Measurements from ENCODE around the gene UBE2C.
"Not testable (repeated sequence)": the region's sequence is repeated elsewhere in the genome, so short reads cannot be mapped to it uniquely, and the experiment has no call there.

The UBE2C gene

GRCh38 chr20:45798935-45799642 is 13.4 kb upstream of the UBE2C start:
- peak; percentile 73 for DNase-seq

GRCh38 chr20:45801851-45802250 is 10.6 kb upstream of the UBE2C start:
- DNase-seq: no peak

GRCh38 chr20:45810191-45810970 is 2.1 kb upstream of the UBE2C start:
- no peak for DNase-seq

- no peak for DNase-seq
Observed at GRCh38 chr20:45813006-45813340, 529 bp downstream of the UBE2C start.

- no peak for DNase-seq
Observed at GRCh38 chr20:45813489-45813888, 1.0 kb downstream of the UBE2C start.

- no peak for DNase-seq
Observed at GRCh38 chr20:45814314-45814713, 1.9 kb downstream of the UBE2C start.

GRCh38 chr20:45816951-45817350 is 4.5 kb downstream of the UBE2C start:
- DNase-seq: no peak

- no peak for DNase-seq
Observed at GRCh38 chr20:45817376-45818194, 5.1 kb downstream of the UBE2C start.

GRCh38 chr20:45818239-45818638 is 5.8 kb downstream of the UBE2C start:
- DNase-seq: no peak

- DNase-seq: no peak
Observed at GRCh38 chr20:45819466-45819865, 7.0 kb downstream of the UBE2C start.

GRCh38 chr20:45821947-45822346 is 9.5 kb downstream of the UBE2C start:
- no peak for DNase-seq

- no peak for DNase-seq
Observed at GRCh38 chr20:45822857-45823256, 10.4 kb downstream of the UBE2C start.

- DNase-seq: peak; percentile 60
Observed at GRCh38 chr20:45823949-45824835, 11.7 kb downstream of the UBE2C start.

- DNase-seq: no peak
Observed at GRCh38 chr20:45826381-45827019, 14.1 kb downstream of the UBE2C start.

- no peak for DNase-seq
Observed at GRCh38 chr20:45827030-45827652, 14.7 kb downstream of the UBE2C start, which contains the start of gene TNNC2. Gene TNNC2, minus strand, starts transcription at chr20:45827312. Its CDS starts 64 bp downstream, at chr20:45827248.

- no peak for DNase-seq
Observed at GRCh38 chr20:45827712-45828111, 15.3 kb downstream of the UBE2C start.

- DNase-seq: no peak
Observed at GRCh38 chr20:45828589-45828988, 16.1 kb downstream of the UBE2C start.

- not testable (repeated sequence) for DNase-seq
Observed at GRCh38 chr20:45829673-45830106, 17.2 kb downstream of the UBE2C start.

- no peak for DNase-seq
Observed at GRCh38 chr20:45832619-45833018, 20.2 kb downstream of the UBE2C start.

GRCh38 chr20:45833030-45833882 is 20.8 kb downstream of the UBE2C start, which contains the start of gene SNX21:
Gene SNX21, plus strand, starts transcription at chr20:45833799. Its CDS starts 121 bp downstream, at chr20:45833920.
- peak; percentile 10 for DNase-seq

Data from CD4-positive, alpha-beta T cell treated with Interleukin-21 for 1 hour (primary cell).